ENCODE results near the gene SNX18.

The SNX18 gene

GRCh38 chr5:54580997-54581811, 63.6 kb downstream of the SNX18 start:
- no peak for DNase-seq (ENCODE audit: low spot score)

DNA sequence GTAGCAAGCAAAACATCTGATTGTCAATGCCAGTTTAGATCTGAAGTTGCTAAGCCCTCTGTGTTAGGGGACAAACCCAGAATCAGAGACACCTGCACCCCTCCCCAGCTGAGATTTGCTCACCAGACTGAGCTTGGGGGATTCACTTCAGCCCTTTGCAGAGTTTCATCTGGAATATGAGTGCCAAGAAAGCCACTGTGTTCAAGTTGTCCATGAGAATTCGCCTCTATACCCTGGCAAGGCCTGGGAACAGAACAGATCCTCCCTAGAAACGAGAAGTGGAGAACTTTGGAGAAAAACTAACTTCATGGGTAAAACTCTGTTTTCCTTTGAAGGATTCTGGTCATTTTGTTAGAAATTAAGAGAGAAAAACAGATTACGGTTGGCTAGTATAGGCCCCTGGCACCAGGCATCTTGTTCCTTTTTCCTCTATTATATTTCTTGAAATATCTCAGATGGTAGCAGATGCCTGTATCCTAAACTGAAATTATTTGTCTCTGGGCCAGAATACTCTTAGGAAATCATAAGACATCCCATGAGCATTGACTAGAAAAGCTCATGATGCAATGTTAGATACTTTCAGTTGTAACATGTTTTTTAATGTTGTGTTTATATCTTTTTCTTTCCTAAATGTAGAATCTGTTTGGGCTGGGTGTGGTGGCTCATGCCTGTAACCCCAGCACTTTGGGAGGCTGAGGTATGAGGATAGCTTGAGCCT, 64.4 kb downstream of the SNX18 start:
- no peak for DNase-seq (ENCODE audit: low spot score)

DNA sequence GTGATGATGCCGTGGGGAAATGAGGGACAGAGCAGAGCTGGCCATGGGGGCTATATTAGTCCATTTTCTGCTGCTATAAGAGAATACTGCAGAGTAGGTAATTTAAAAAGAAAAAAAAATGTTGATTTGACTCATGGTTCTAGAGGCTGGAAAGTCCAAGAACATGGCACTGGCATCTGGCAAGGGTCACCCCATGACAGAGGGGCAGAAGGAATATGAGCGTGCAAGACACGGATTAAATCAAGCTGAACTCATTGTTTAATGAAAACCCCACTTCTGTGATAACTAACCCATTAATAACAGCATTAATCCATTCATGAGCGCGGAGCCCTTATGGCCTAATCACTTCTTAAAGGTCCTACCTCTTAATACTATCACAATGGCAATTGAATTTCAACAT, 68.8 kb downstream of the SNX18 start:
- DNase-seq (ENCODE audit: low spot score), result no peak

DNA sequence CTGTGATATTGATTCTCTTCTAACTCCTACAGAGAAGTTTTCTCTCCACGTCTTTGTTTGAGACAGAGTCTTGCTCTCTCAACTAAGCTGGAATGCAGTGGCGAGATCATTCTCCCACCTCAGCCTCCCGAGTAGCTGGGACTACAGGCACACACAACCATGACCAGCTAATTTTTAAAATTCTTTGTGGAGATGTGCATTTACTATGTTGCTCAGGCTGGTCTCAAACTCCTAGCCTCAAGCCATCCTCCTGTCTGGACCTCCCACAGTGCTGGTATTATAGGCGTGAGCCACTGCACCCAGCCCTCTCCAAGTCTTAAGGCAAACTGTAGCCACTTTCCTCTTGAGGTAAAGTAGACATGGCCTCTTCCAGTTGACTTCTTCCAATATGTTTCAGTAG, 72.2 kb downstream of the SNX18 start:
- DNase-seq (ENCODE audit: low spot score), result no peak

GRCh38 chr5:54590824-54591223, 73.3 kb downstream of the SNX18 start:
- DNase-seq (ENCODE audit: low spot score), result no peak

- no peak for DNase-seq (ENCODE audit: low spot score)
Observed at GRCh38 chr5:54593779-54594178, 76.2 kb downstream of the SNX18 start.

GRCh38 chr5:54594181-54594580, 76.6 kb downstream of the SNX18 start:
- no peak for DNase-seq (ENCODE audit: low spot score)

DNA sequence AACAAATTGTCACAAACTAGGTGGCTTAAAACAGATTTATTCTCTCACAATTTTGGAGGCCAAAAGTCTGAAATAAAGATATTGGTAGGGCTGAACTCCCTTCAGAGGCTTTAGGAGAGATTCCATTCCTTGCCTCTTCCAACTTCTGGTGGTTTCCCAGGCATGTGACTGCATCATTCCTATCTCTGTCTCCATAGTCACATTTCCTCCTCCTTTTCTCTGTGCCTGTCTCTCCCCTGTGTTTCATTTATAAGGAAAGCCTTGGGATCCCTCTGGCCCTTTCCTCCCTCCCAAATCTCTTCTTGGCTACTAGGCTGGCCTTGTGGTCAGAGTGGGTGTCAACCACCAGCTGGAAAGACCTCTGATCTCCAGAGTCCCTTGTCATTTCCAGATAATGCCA, 78.2 kb downstream of the SNX18 start:
- no peak for DNase-seq (ENCODE audit: low spot score)

Data from CD4-positive, alpha-beta T cell treated with Interleukin-2 at 100 ng/mL for 4 hours (primary cell).